Measurements from ENCODE around the gene HCRTR1. TPM values are rescaled to one million over a fixed set of nuclear protein-coding genes. Genes with fewer than 3 reads are reported as not detected.

Gene HCRTR1
- total RNA-seq, 1 donor from 2014 or later: 1.6 TPM

Other genes starting within 250 kb of the HCRTR1 start
- gene FABP3, start 244.6 kb upstream of the HCRTR1 start, total RNA-seq: 198 TPM
- gene SERINC2, start 204.5 kb upstream of the HCRTR1 start, total RNA-seq: 0.41 TPM
- 1.2 TPM for gene TINAGL1, start 41.2 kb upstream of the HCRTR1 start, total RNA-seq
- gene PEF1, start 27.2 kb downstream of the HCRTR1 start, total RNA-seq: 37.9 TPM
- gene COL16A1, start 86.3 kb downstream of the HCRTR1 start, total RNA-seq: 4.1 TPM
- gene ADGRB2, start 146.7 kb downstream of the HCRTR1 start, total RNA-seq: 42.4 TPM
- under 0.01 TPM for gene SPOCD1, start 198.3 kb downstream of the HCRTR1 start, total RNA-seq

Data from frontal cortex (tissue), 1 donor.